Suppressor macrophage treated with lipopolysaccharide for 1 hour (primary cell): ENCODE measurements around the gene SLC22A5.

ENCODE experiments used
- DNase-seq, 3 donors: peaks; one replicate each; pipeline ENCODE4 v3.0.0-alpha.2; 2020 to 2022

The SLC22A5 gene

GRCh38 chr5:132368186-132368585, 1.3 kb upstream of the SLC22A5 start:
- DNase-seq: no peak

- DNase-seq: no peak
These were observed 470 bp upstream of the SLC22A5 start for GRCh38 chr5:132369007-132369473.

GRCh38 chr5:132370181-132370970, 866 bp downstream of the SLC22A5 start:
- no peak for DNase-seq

- DNase-seq: no peak
These were observed 1.6 kb downstream of the SLC22A5 start for GRCh38 chr5:132370971-132371602.

- DNase-seq: no peak
These were observed 2.1 kb downstream of the SLC22A5 start for GRCh38 chr5:132371603-132371994.

GRCh38 chr5:132372127-132372526, 2.6 kb downstream of the SLC22A5 start:
- DNase-seq: peak; percentile 82 to 84 (median 83)

GRCh38 chr5:132372542-132372941, 3.0 kb downstream of the SLC22A5 start:
- no peak for DNase-seq

GRCh38 chr5:132375957-132376356, 6.4 kb downstream of the SLC22A5 start:
- DNase-seq: no peak

GRCh38 chr5:132376694-132377641, 7.5 kb downstream of the SLC22A5 start:
- DNase-seq: no peak

- DNase-seq: no peak
These were observed 8.2 kb downstream of the SLC22A5 start for GRCh38 chr5:132377738-132378137.

- DNase-seq: no peak
These were observed 9.1 kb downstream of the SLC22A5 start for GRCh38 chr5:132378580-132378979.

GRCh38 chr5:132380047-132380446, 10.5 kb downstream of the SLC22A5 start:
- DNase-seq: no peak

- no peak for DNase-seq
These were observed 11.2 kb downstream of the SLC22A5 start for GRCh38 chr5:132380741-132381140.

- no peak for DNase-seq
These were observed 12.1 kb downstream of the SLC22A5 start for GRCh38 chr5:132381614-132382013.

GRCh38 chr5:132383261-132383660, 13.8 kb downstream of the SLC22A5 start:
- DNase-seq: no peak

GRCh38 chr5:132383984-132384383, 14.5 kb downstream of the SLC22A5 start:
- DNase-seq: no peak

- no peak for DNase-seq
These were observed 15.1 kb downstream of the SLC22A5 start for GRCh38 chr5:132384506-132385050.

GRCh38 chr5:132385326-132386105, 16.0 kb downstream of the SLC22A5 start:
- DNase-seq: peak; percentile 85 to 88 (median 85)

GRCh38 chr5:132386644-132387286, 17.3 kb downstream of the SLC22A5 start:
- peak; percentile 79 to 87 (median 85) for DNase-seq

- peak; percentile 85 to 90 (median 86) for DNase-seq
These were observed 18.2 kb downstream of the SLC22A5 start for GRCh38 chr5:132387640-132388117.
